ENCODE results near the gene MAF.

DNA sequence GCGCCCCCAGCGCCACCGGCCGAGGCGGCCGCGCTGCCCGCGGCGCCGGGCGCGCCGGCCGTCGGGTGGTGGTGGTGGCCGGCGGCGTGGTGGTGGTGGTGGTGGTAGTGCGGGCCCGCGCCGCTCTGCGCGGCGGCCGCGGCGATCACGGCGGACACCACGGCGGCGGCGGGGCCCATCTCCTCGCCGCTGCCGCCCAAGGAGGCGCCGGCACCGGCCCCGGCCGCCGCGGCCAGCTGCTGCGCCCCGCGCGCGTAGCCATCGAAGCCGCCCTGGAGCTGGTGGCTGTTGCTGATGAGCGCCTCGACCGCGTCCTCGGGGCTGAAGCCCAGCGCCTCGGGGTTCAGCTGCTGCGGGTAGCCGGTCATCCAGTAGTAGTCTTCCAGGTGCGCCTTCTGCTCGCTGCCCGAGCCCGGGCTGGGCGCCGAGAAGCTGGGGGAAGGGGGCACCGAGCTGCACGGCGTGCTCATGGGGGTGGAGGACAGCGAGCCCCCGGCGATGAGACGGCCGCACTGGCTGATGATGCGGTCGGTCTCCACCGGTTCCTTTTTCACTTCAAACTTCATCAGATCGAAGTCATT is 1.2 kb downstream of the MAF start:
- TF ChIP-seq ARNTL (CRISPR knock-in tag; IDR thresholded peaks at IDR 0.05; ENCODE audit: borderline replicate concordance, low read depth), result no peak
- no peak for TF ChIP-seq BACH2 (CRISPR knock-in tag; IDR thresholded peaks at IDR 0.05; ENCODE audit: borderline replicate concordance)
- TF ChIP-seq, protein P1, sequence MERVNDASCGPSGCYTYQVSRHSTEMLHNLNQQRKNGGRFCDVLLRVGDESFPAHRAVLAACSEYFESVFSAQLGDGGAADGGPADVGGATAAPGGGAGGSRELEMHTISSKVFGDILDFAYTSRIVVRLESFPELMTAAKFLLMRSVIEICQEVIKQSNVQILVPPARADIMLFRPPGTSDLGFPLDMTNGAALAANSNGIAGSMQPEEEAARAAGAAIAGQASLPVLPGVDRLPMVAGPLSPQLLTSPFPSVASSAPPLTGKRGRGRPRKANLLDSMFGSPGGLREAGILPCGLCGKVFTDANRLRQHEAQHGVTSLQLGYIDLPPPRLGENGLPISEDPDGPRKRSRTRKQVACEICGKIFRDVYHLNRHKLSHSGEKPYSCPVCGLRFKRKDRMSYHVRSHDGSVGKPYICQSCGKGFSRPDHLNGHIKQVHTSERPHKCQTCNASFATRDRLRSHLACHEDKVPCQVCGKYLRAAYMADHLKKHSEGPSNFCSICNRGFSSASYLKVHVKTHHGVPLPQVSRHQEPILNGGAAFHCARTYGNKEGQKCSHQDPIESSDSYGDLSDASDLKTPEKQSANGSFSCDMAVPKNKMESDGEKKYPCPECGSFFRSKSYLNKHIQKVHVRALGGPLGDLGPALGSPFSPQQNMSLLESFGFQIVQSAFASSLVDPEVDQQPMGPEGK (CRISPR knock-in tag; IDR thresholded peaks at IDR 0.05; ENCODE audit: borderline replicate concordance), result no peak
- TF ChIP-seq ZNF8 (CRISPR knock-in tag; IDR thresholded peaks at IDR 0.05), result no peak
- TF ChIP-seq ZNF565 (CRISPR knock-in tag; conservative IDR thresholded peaks at IDR 0.05; ENCODE audit: low read depth), result no peak
- TF ChIP-seq ZFP3 (CRISPR knock-in tag; IDR thresholded peaks at IDR 0.05), result no peak
- no peak for TF ChIP-seq RARB (CRISPR knock-in tag; IDR thresholded peaks at IDR 0.05)
- TF ChIP-seq CSDC2 (CRISPR knock-in tag; IDR thresholded peaks at IDR 0.05), result no peak
- no peak for TF ChIP-seq ZFP30 (CRISPR knock-in tag; IDR thresholded peaks at IDR 0.05)
- TF ChIP-seq ZC3H10 (CRISPR knock-in tag; IDR thresholded peaks at IDR 0.05), result no peak
- TF ChIP-seq, protein P2, sequence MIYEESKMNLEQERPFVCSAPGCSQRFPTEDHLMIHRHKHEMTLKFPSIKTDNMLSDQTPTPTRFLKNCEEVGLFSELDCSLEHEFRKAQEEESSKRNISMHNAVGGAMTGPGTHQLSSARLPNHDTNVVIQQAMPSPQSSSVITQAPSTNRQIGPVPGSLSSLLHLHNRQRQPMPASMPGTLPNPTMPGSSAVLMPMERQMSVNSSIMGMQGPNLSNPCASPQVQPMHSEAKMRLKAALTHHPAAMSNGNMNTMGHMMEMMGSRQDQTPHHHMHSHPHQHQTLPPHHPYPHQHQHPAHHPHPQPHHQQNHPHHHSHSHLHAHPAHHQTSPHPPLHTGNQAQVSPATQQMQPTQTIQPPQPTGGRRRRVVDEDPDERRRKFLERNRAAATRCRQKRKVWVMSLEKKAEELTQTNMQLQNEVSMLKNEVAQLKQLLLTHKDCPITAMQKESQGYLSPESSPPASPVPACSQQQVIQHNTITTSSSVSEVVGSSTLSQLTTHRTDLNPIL (CRISPR knock-in tag; IDR thresholded peaks at IDR 0.05; ENCODE audit: low read depth), result no peak
- TF ChIP-seq PPARA (CRISPR knock-in tag; IDR thresholded peaks at IDR 0.05; ENCODE audit: borderline replicate concordance), result no peak
